ENCODE data around the gene NHERF2. TPM values are rescaled to one million over a fixed set of nuclear protein-coding genes. Genes with fewer than 3 reads are reported as not detected.

NHERF2 gene
- total RNA-seq, 6 experiments from 2014 or later, result 129 to 284 (median 186) TPM

GRCh38 chr16:2028620-2029220 lies 2.0 kb downstream of the NHERF2 start:
- H3K27ac ChIP-seq, result peak overlapping the region in 2 of 3 donors; percentile 26 to 49
- intact Hi-C loops (cut with DNase I), result loop anchor here in 1 of 2 donors (5.0 kb wide), 1 partner anchor 119 kb away; the partner anchor contains the start of gene RAB26
- DNase-seq (peak; percentile 28 to 77 (median 70)), ATAC-seq (peak in 3 of 4 donors; percentile 8 to 25 (median 14))
- peak overlapping the region; percentile 76 to 85 (median 82) for H3K4me3 ChIP-seq
- TF ChIP-seq POLR2A (IDR thresholded peaks at IDR 0.05) (no peak), CTCF (IDR thresholded peaks at IDR 0.05) (no peak)
- peaks cover 0 to 15% (median 0%) of the 10 kb centered on the region in 4 donors for H3K36me3 ChIP-seq
- WGBS (ENCODE audit: insufficient coverage, low coverage, low lambda C conversion rate, missing lambda C conversion rate), result 40% methylated on average over 1 of the region's 18 CpGs
- H3K9me3 ChIP-seq, result no peaks in the 10 kb centered on the region
- H3K27me3 ChIP-seq, result no peaks in the 10 kb centered on the region
- peaks cover 0 to 48% (median 24%) of the 10 kb centered on the region in 4 donors for H3K4me1 ChIP-seq

GRCh38 chr16:2029350-2029749 lies 2.6 kb downstream of the NHERF2 start:
- TF ChIP-seq CTCF (IDR thresholded peaks at IDR 0.05), result no peak
- Histone ChIP-seq H3K4me3 (peak overlapping the region; percentile 76 to 85 (median 82)), H3K4me1 (peaks cover 0 to 52% (median 25%) of the 10 kb centered on the region in 4 donors), H3K27ac (peak overlapping the region; percentile 21 to 63 (median 41)), H3K27me3 (no peaks in the 10 kb centered on the region), H3K36me3 (peaks cover 0 to 15% (median 0%) of the 10 kb centered on the region in 4 donors), H3K9me3 (no peaks in the 10 kb centered on the region)
- WGBS (ENCODE audit: insufficient coverage, low coverage, low lambda C conversion rate, missing lambda C conversion rate), result no CpG with 5 or more reads among the region's 22 CpGs
- intact Hi-C loops (cut with DNase I), result loop anchor here in 1 of 2 donors (5.0 kb wide), 1 partner anchor 118 kb away; the partner anchor contains the start of gene RAB26
- DNase-seq (peak; percentile 71 to 83 (median 82)), ATAC-seq (peak; percentile 3 to 44 (median 39))

GRCh38 chr16:2030036-2030435 lies 3.3 kb downstream of the NHERF2 start:
- peaks cover 0 to 56% (median 25%) of the 10 kb centered on the region in 4 donors for H3K4me1 ChIP-seq
- no peak for DNase-seq
- peaks cover 0 to 15% (median 0%) of the 10 kb centered on the region in 4 donors for H3K36me3 ChIP-seq
- H3K27me3 ChIP-seq, result no peaks in the 10 kb centered on the region
- WGBS (ENCODE audit: insufficient coverage, low coverage, low lambda C conversion rate, missing lambda C conversion rate), result 14% methylated on average over 6 of the region's 11 CpGs
- H3K4me3 ChIP-seq, result peak overlapping the region; percentile 76 to 85 (median 82)
- no peak for ATAC-seq
- TF ChIP-seq POLR2A (IDR thresholded peaks at IDR 0.05) (no peak), CTCF (IDR thresholded peaks at IDR 0.05) (no peak)
- H3K9me3 ChIP-seq, result no peaks in the 10 kb centered on the region
- peak overlapping the region; percentile 21 to 63 (median 41) for H3K27ac ChIP-seq
- intact Hi-C loops (cut with DNase I), result no loop called here

- Histone ChIP-seq H3K4me3 (peak overlapping the region in 1 of 3 donors; percentile 76), H3K36me3 (peaks cover 0 to 15% (median 0%) of the 10 kb centered on the region in 4 donors), H3K9me3 (no peaks in the 10 kb centered on the region), H3K27ac (peak overlapping the region; percentile 13 to 84 (median 15)), H3K4me1 (peaks cover 0 to 59% (median 22%) of the 10 kb centered on the region in 4 donors), H3K27me3 (no peaks in the 10 kb centered on the region)
- WGBS (ENCODE audit: insufficient coverage, low coverage, low lambda C conversion rate, missing lambda C conversion rate), result 26% methylated on average over 4 of the region's 11 CpGs
- TF ChIP-seq POLR2A (IDR thresholded peaks at IDR 0.05), result no peak
- intact Hi-C loops (cut with DNase I), result no loop called here
- ATAC-seq, result no peak
- peak in 2 of 3 donors; percentile 56 to 58 for DNase-seq
These were observed 4.4 kb downstream of the NHERF2 start for GRCh38 chr16:2031081-2031577.
